ENCODE data around the gene MAMDC4.
A peak's percentile ranks its signal among the peaks of the same experiment; 100 is the strongest.

Gene MAMDC4

GRCh38 chr9:136808075-136808805 is 43.9 kb upstream of the MAMDC4 start:
- Histone ChIP-seq H3K36me3 (peaks cover 74% of the 10 kb centered on the region), H4K20me1 (peaks cover 53% of the 10 kb centered on the region), H3K4me3 (peak overlapping the region; percentile 100), H3K9me3 (no peaks in the 10 kb centered on the region), H3K9ac (peak overlapping the region; percentile 99), H3K27ac (peak overlapping the region; percentile 98), H3K4me2 (peak overlapping the region; percentile 79), H3K27me3 (no peaks in the 10 kb centered on the region), H3K4me1 (peaks cover 53% of the 10 kb centered on the region)
- no peak for TF ChIP-seq Cebpa-rat (IDR thresholded peaks at IDR 0.05)

GRCh38 chr9:136808806-136809158 is 43.4 kb upstream of the MAMDC4 start:
- Histone ChIP-seq H3K4me2 (peak overlapping the region; percentile 79), H3K9ac (peak overlapping the region; percentile 99), H3K27ac (peak overlapping the region; percentile 98), H3K36me3 (peaks cover 74% of the 10 kb centered on the region), H3K4me3 (peak overlapping the region; percentile 100), H3K9me3 (no peaks in the 10 kb centered on the region), H3K4me1 (peaks cover 53% of the 10 kb centered on the region), H3K27me3 (no peaks in the 10 kb centered on the region), H4K20me1 (peaks cover 58% of the 10 kb centered on the region)
- TF ChIP-seq Cebpa-rat (IDR thresholded peaks at IDR 0.05) = no peak

GRCh38 chr9:136814725-136815421 is 37.3 kb upstream of the MAMDC4 start:
- H3K27me3 ChIP-seq = no peaks in the 10 kb centered on the region
- no peak overlapping the region for H3K4me3 ChIP-seq
- TF ChIP-seq Cebpa-rat (IDR thresholded peaks at IDR 0.05) = no peak
- no peaks in the 10 kb centered on the region for H3K9me3 ChIP-seq
- no peak overlapping the region for H3K4me2 ChIP-seq
- H3K4me1 ChIP-seq = peaks cover 19% of the 10 kb centered on the region
- no peak overlapping the region for H3K9ac ChIP-seq
- peaks cover 99% of the 10 kb centered on the region for H4K20me1 ChIP-seq
- H3K36me3 ChIP-seq = peaks cover 93% of the 10 kb centered on the region
- no peak overlapping the region for H3K27ac ChIP-seq

GRCh38 chr9:136815422-136815782 is 36.7 kb upstream of the MAMDC4 start:
- Histone ChIP-seq H3K9ac (no peak overlapping the region), H3K4me2 (no peak overlapping the region), H3K36me3 (peaks cover 93% of the 10 kb centered on the region), H3K4me1 (peaks cover 13% of the 10 kb centered on the region), H3K27ac (no peak overlapping the region), H3K27me3 (no peaks in the 10 kb centered on the region), H3K9me3 (no peaks in the 10 kb centered on the region), H4K20me1 (peaks cover 99% of the 10 kb centered on the region), H3K4me3 (no peak overlapping the region)
- no peak for TF ChIP-seq Cebpa-rat (IDR thresholded peaks at IDR 0.05)

- no peak overlapping the region for H3K27ac ChIP-seq
Measured at GRCh38 chr9:136820971-136821825, 30.9 kb upstream of the MAMDC4 start.

GRCh38 chr9:136821826-136822544 is 30.2 kb upstream of the MAMDC4 start:
- H3K4me2 ChIP-seq = no peak overlapping the region
- no peaks in the 10 kb centered on the region for H3K9me3 ChIP-seq
- H3K27me3 ChIP-seq = no peaks in the 10 kb centered on the region
- H3K4me3 ChIP-seq = no peak overlapping the region
- H3K36me3 ChIP-seq = peaks cover 93% of the 10 kb centered on the region
- peaks cover 96% of the 10 kb centered on the region for H4K20me1 ChIP-seq
- H3K4me1 ChIP-seq = no peaks in the 10 kb centered on the region
- no peak overlapping the region for H3K9ac ChIP-seq
- no peak overlapping the region for H3K27ac ChIP-seq
- TF ChIP-seq Cebpa-rat (IDR thresholded peaks at IDR 0.05) = no peak

More at GRCh38 chr9:136820971-136821825, 30.9 kb upstream of the MAMDC4 start:
- no peak for TF ChIP-seq Cebpa-rat (IDR thresholded peaks at IDR 0.05)
- Histone ChIP-seq H3K27me3 (no peaks in the 10 kb centered on the region), H3K4me3 (no peak overlapping the region), H3K4me2 (no peak overlapping the region), H3K9ac (no peak overlapping the region), H3K36me3 (peaks cover 92% of the 10 kb centered on the region), H3K9me3 (no peaks in the 10 kb centered on the region), H4K20me1 (peaks cover 96% of the 10 kb centered on the region), H3K4me1 (no peaks in the 10 kb centered on the region)

GRCh38 chr9:136823136-136824046 is 28.8 kb upstream of the MAMDC4 start:
- Histone ChIP-seq H3K36me3 (peaks cover 95% of the 10 kb centered on the region), H3K4me2 (no peak overlapping the region), H4K20me1 (peaks cover 97% of the 10 kb centered on the region), H3K4me3 (no peak overlapping the region), H3K27ac (no peak overlapping the region), H3K9ac (no peak overlapping the region), H3K4me1 (no peaks in the 10 kb centered on the region), H3K27me3 (no peaks in the 10 kb centered on the region), H3K9me3 (no peaks in the 10 kb centered on the region)
- no peak for TF ChIP-seq Cebpa-rat (IDR thresholded peaks at IDR 0.05)

GRCh38 chr9:136824496-136825225 is 27.5 kb upstream of the MAMDC4 start:
- H3K27me3 ChIP-seq = no peaks in the 10 kb centered on the region
- H3K4me3 ChIP-seq = no peak overlapping the region
- no peaks in the 10 kb centered on the region for H3K4me1 ChIP-seq
- peaks cover 99% of the 10 kb centered on the region for H3K36me3 ChIP-seq
- no peak overlapping the region for H3K27ac ChIP-seq
- peaks cover 89% of the 10 kb centered on the region for H4K20me1 ChIP-seq
- no peaks in the 10 kb centered on the region for H3K9me3 ChIP-seq
- TF ChIP-seq Cebpa-rat (IDR thresholded peaks at IDR 0.05) = no peak
- H3K9ac ChIP-seq = no peak overlapping the region
- no peak overlapping the region for H3K4me2 ChIP-seq

Data from BLaER1 (cell line).